Hepatocyte (in vitro differentiated cells): ENCODE results near the gene ADAMTS7.

Experiments
- CTCF ChIP-seq: fragments of 200-600 bp; sonication (generic); IDR thresholded peaks from 2 replicates; pipeline ENCODE4 v1.5.1; 2016; ENCODE audit warnings: antibody characterized with exemption, mild to moderate bottlenecking; ENCODE audit not compliant: poor library complexity
- EZH2 ChIP-seq: fragments of 200-600 bp; sonication (generic); IDR thresholded peaks from 2 replicates; pipeline ENCODE4 v1.6.1; 2016; ENCODE audit warnings: antibody characterized with exemption, mild to moderate bottlenecking, borderline replicate concordance
- EZH2phosphoT487 ChIP-seq: fragments of 200-600 bp; sonication (generic); IDR thresholded peaks from one replicate; pipeline ENCODE4 v1.6.1; 2018; ENCODE audit warnings: antibody characterized with exemption, mild to moderate bottlenecking, low read depth, moderate library complexity; ENCODE audit not compliant: unreplicated experiment, severe bottlenecking

- TF ChIP-seq CTCF, result no peak
- TF ChIP-seq EZH2phosphoT487, result no peak
- no peak for TF ChIP-seq EZH2
Measured at GRCh38 chr15:78831229-78832207, 20.3 kb upstream of the ADAMTS7 start.
